ENCODE results near the gene ZNF621. TPM values are rescaled to one million over a fixed set of nuclear protein-coding genes. Genes with fewer than 3 reads are reported as not detected.

The ZNF621 gene
- total and polyA plus RNA-seq, 9 of the 15 experiments (the other 6 are each of a cell fraction or from before 2014, with no cell fraction given), result 4.7 to 28.9 (median 20.6) TPM

DNA sequence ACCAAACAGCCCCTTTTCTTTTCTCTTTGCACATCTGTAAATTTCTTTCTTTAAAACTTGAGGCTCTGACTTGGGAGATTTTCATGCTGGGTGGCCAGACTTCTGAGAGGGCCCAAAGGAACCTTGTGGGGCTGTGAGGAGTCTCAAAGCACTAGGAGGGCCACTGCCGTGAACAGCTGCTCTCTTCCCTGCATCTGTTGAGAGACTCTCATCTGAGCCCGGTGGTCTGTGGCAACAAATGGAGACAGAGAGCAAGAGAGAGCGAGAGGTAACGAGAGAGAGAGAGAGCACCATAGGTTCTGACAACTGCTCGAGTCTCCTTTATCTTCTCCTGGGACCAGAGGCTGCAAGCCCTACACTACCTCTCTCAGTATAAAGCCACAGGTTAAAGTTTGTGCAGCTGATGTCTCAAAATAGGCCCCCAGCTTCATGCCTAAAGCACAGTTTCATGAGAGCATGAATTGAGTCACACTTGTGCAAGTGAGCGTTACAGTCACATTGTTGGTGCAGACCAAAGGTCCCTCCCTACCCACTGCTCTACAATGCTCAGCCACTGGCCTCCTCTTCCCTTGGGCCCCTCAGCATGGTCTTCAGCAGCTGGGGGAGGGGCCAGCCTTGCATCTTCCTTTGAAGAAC lies 60.7 kb downstream of the ZNF621 start:
- no peak for FAIRE-seq

More for the DNA sequence above, 60.7 kb downstream of the ZNF621 start:
- H2AFZ ChIP-seq (ENCODE audit: low read depth, low read length), result no peak overlapping the region
- CTCF ChIA-PET (ENCODE audit: low intra/inter-chr PET ratio), result interaction anchor here (2.3 to 2.4 kb wide), 2 partner anchors 510 to 1296 kb away, joined by 7 to 13 read pairs; no protein-coding TSS in a partner anchor
- no peak for DNase-seq (ENCODE audit: extremely low read depth in 1 of 4, low spot score in 3 of 4)
- no TSS peak for BruUV-seq (replicated peaks)
- no peaks in the 10 kb centered on the region for H3K9me3 ChIP-seq (replicated peaks; ENCODE audit: control insufficient read depth, insufficient read depth, low read depth, low read length)
- H4K20me1 ChIP-seq (replicated peaks; ENCODE audit: control insufficient read depth, insufficient read depth, low read length), result no peaks in the 10 kb centered on the region
- TF ChIP-seq, protein P1, sequence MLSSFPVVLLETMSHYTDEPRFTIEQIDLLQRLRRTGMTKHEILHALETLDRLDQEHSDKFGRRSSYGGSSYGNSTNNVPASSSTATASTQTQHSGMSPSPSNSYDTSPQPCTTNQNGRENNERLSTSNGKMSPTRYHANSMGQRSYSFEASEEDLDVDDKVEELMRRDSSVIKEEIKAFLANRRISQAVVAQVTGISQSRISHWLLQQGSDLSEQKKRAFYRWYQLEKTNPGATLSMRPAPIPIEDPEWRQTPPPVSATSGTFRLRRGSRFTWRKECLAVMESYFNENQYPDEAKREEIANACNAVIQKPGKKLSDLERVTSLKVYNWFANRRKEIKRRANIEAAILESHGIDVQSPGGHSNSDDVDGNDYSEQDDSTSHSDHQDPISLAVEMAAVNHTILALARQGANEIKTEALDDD (IDR thresholded peaks at IDR 0.05), result no peak
- TF ChIP-seq NCOA6 (IDR thresholded peaks at IDR 0.05) (no peak), RBM17 (IDR thresholded peaks at IDR 0.05; ENCODE audit: borderline replicate concordance, low read depth, low read length) (no peak), ZC3H11A (IDR thresholded peaks at IDR 0.05; ENCODE audit: low read depth, low read length) (no peak), TFAM (CRISPR knock-in tag; conservative IDR thresholded peaks at IDR 0.05) (no peak), XRCC3 (IDR thresholded peaks at IDR 0.05) (no peak)
- H3K36me3 ChIP-seq (ENCODE audit: control insufficient read depth, insufficient read depth, low read length), result no peaks in the 10 kb centered on the region
- peaks cover 4 to 29% of the 10 kb centered on the region in 2 experiments; a peak in 2 of 5 replicates for H3K27me3 ChIP-seq (ENCODE audit: control insufficient read depth in 2 of 2, insufficient read depth in 2 of 2, low read length in 2 of 2)
- intact Hi-C loops (cut with micrococcal nuclease), result loop anchor here (10.0 kb wide), 3 partner anchors 129 to 739 kb away; no protein-coding TSS in a partner anchor
- H3K4me1 ChIP-seq (replicated peaks in 1 of 2; ENCODE audit: control insufficient read depth in 2 of 2, insufficient read depth in 2 of 2, low read length in 2 of 2), result 0 out of 5 replicates have a peak, but pooled peaks cover 0 to 3% of the 10 kb centered on the region in 2 experiments
- H3K4me2 ChIP-seq (ENCODE audit: insufficient read depth, low read length), result no peak overlapping the region
- H3K4me3 ChIP-seq, result no peak overlapping the region
- no peaks in the 10 kb centered on the region for H3K79me2 ChIP-seq (ENCODE audit: control insufficient read depth, insufficient read depth, low read length)
- no peak overlapping the region for H3K9ac ChIP-seq (ENCODE audit: insufficient read depth in 1 of 2, low read depth in 2 of 2, low read length in 2 of 2)
- no peak for ATAC-seq
- WGBS (ENCODE audit: insufficient coverage, low coverage, missing lambda C conversion rate), result 0% methylated on average over 6 of the region's 6 CpGs
- in situ Hi-C loops (cut with MboI), result loop anchor here (5.0 kb wide), 1 partner anchor 1297 kb away; no protein-coding TSS in a partner anchor
- no peaks in the 10 kb centered on the region for H3K9me1 ChIP-seq (ENCODE audit: control insufficient read depth, insufficient read depth, low read length)
- POLR2A ChIA-PET, result interaction anchor here (1.1 to 1.5 kb wide), 2 partner anchors 18 to 1451 kb away, joined by 3 read pairs; no protein-coding TSS in a partner anchor
- H3K27ac ChIP-seq (ENCODE audit: extremely low read depth, low read depth, low read length), result no peak overlapping the region
